HAP-1 (cell line): ENCODE measurements around the gene NCOA1.
A peak's percentile ranks its signal among the peaks of the same experiment; 100 is the strongest.
"Not testable (repeated sequence)": the region's sequence is repeated elsewhere in the genome, so short reads cannot be mapped to it uniquely, and the experiment has no call there.

Experiments used
- DNase-seq, 2 experiments: peaks; one replicate each; pipeline ENCODE4 v3.0.0-alpha.2; 2016 to 2020; ENCODE audit warnings: low spot score in 2 of 2
- H3K27me3 ChIP-seq: fragments of 250-450 bp; sonication (Bioruptor Pico); 2 replicates; pipeline ENCODE4 v1.5.1; 2020; ENCODE audit warnings: low read depth, mild to moderate bottlenecking, moderate library complexity
- H3K36me3 ChIP-seq: fragments of 250-450 bp; sonication (Bioruptor Pico); replicated peaks from 2 replicates; pipeline ENCODE4 v1.5.1; 2020; ENCODE audit warnings: mild to moderate bottlenecking
- H3K4me1 ChIP-seq: fragments of 250-450 bp; sonication (Bioruptor Pico); 2 replicates; pipeline ENCODE4 v1.5.1; 2020; ENCODE audit warnings: mild to moderate bottlenecking
- H3K4me3 ChIP-seq: fragments of 250-450 bp; sonication (Bioruptor Pico); 2 replicates; pipeline ENCODE4 v1.5.1; 2020; ENCODE audit warnings: mild to moderate bottlenecking, moderate library complexity
- H3K9me3 ChIP-seq: fragments of 250-450 bp; sonication (Bioruptor Pico); 2 replicates; pipeline ENCODE4 v1.5.1; 2020; ENCODE audit warnings: mild to moderate bottlenecking, moderate library complexity
- in situ Hi-C: fragments of 300-500 bp; cut with MboI; formaldehyde crosslinking; loops from 3 replicates; pipeline ENCODE4 v1.14.3; 2020; ENCODE audit warnings: low sequenced_read_pairs, inconsistent platforms, mixed read lengths

The NCOA1 gene

DNA sequence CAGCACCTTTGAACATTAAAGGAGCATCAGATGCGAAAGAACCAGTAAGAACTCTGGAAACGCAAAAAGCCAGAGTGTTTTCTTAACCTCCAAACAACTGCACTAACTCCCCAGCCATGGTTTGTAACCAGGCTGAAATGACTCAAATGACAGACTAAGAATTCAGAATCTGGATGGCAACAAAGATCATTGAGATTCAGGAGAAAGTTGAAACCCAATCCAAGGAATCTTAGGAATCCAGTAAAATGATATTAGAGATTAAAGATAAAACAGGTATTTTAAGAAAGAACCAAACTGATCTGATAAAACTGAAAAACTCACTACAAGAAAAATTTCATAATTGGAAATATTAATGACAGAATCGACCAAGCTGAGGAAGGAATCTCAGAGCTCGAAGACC, 185.4 kb downstream of the NCOA1 start:
- no peak for DNase-seq
- in situ Hi-C loops: no loop called here
- Histone ChIP-seq H3K9me3 (no peaks in the 10 kb centered on the region), H3K27me3 (no peaks in the 10 kb centered on the region), H3K36me3 (no peaks in the 10 kb centered on the region), H3K4me3 (no peak overlapping the region), H3K4me1 (no peaks in the 10 kb centered on the region)

DNA sequence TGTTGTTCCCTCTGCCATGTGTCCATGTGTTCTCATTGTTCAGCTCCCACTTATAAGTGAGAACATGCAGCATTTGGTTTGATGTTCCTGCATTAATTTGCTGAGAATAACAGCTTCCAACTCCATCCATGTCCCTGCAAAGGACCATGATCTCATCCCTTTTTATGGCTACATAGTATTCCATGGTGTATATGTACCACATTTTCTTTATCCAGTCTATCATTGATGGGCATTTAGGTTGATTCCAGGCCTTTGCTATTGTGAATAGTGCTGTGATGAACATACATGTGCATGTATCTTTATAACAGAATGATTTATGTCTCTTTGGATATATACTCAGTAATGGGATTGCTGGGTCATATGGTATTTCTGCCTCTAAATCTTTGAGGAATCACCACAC, 187.0 kb downstream of the NCOA1 start:
- H3K36me3 ChIP-seq, H3K27me3 ChIP-seq, DNase-seq, H3K9me3 ChIP-seq, H3K4me3 ChIP-seq, H3K4me1 ChIP-seq, in situ Hi-C loops: not testable (repeated sequence)

DNA sequence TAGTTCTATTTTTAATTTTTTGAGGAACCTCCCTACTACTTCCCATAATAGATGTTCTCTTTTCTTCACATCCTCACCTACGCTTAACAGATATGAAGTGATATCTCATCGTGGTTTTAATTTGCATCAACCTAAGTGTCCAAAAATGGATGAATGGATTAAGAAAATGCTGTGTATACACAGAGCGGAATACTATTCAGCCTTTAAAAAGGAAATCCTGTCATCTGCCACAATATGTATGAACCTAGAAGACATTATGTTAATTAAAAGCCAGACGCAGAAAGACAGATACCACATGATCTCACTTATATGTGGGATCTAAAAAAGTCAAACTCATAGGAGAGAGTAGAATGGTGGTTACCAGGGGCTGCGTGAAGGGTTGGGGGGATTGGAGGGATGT, 189.1 kb downstream of the NCOA1 start:
- DNase-seq: no peak
- Histone ChIP-seq H3K27me3 (no peaks in the 10 kb centered on the region), H3K9me3 (no peaks in the 10 kb centered on the region), H3K4me3 (no peak overlapping the region), H3K36me3 (no peaks in the 10 kb centered on the region), H3K4me1 (no peaks in the 10 kb centered on the region)
- in situ Hi-C loops: no loop called here

DNA sequence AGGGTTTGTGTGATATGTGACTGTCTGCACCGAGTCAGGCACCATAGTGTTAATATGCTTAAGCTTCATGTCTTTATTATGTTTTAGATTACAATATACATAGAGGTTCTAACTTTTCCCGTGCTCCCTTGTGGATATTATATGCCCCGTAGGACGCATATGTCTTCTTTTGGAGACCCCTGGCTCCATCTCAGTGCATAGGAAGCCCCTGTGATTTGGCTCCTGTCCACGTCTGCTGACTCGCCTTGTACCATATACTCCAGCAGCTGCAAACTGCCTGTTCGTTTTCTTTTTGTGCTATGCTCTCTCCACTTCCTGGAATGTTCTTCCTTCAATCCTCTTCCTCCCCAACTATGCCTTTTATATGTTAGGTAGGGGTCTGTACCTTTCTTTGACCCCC, 191.2 kb downstream of the NCOA1 start:
- DNase-seq: no peak
- Histone ChIP-seq H3K27me3 (no peaks in the 10 kb centered on the region), H3K4me3 (no peak overlapping the region), H3K9me3 (no peaks in the 10 kb centered on the region), H3K36me3 (no peaks in the 10 kb centered on the region), H3K4me1 (no peaks in the 10 kb centered on the region)
- in situ Hi-C loops: no loop called here

DNA sequence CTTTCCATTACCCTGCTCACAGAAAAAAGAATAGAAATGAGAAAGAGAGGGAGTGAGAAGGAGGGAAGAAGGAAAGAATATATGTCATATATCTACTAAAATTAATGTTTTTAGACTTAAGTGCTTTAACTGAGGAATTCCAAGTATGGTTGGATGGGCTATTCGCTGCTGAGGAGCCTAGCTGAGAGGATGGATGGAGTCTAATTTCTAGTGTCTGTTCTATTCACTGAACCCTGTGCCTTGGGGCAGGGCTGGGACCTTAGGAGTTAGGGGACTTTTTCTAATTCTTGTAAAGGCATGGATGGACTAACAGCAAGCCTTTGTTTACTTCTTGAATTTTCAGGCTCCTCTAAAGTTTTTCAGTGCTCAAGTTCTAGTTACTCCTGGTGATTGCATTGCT, 192.4 kb downstream of the NCOA1 start:
- no peak for DNase-seq
- Histone ChIP-seq H3K9me3 (no peaks in the 10 kb centered on the region), H3K4me1 (no peaks in the 10 kb centered on the region), H3K4me3 (no peak overlapping the region), H3K36me3 (no peaks in the 10 kb centered on the region), H3K27me3 (no peaks in the 10 kb centered on the region)
- in situ Hi-C loops: no loop called here

DNA sequence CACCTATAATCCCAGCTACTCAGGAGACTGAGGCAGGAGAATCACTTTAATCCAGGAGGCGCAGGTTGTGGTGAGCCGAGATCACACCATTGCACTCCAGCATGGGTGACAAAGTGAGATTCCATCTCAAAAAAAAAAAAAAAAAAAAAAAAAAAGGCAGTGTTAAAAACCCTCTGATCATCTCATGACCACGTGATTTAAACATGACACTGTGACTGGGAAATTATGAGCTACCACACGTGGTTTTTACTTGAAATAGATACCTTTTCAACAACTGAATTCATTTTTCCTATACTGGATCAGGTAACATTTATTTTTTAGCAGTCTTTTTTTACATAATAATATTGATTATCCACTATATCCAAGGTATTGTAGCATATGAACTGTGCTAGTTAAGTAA, 199.5 kb downstream of the NCOA1 start:
- H3K27me3 ChIP-seq: no peaks in the 10 kb centered on the region
- DNase-seq: no peak
- H3K9me3 ChIP-seq: no peaks in the 10 kb centered on the region
- no peak overlapping the region for H3K4me3 ChIP-seq
- in situ Hi-C loops: no loop called here
- H3K36me3 ChIP-seq: no peaks in the 10 kb centered on the region
- peaks cover 3% of the 10 kb centered on the region; the same call in 1 of the 2 replicates for H3K4me1 ChIP-seq

DNA sequence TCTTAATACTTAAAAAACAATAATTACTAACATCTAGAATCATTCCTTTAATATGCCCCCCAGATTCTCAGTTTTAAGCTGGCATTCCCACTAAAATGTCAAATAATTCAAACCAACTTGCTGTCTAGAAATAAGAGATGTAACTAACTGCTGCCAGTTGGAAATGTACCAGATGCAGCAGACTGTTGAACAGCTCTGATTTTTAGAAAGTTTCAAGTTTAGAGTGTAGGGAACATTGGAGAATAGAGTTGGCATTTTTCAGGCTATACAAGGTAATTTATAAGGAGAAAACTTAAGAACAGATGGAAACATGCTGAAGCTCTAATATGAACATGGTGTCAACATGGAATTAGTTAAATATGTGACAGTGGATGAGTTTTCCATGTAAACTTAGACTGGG, 200.8 kb downstream of the NCOA1 start:
- Histone ChIP-seq H3K9me3 (no peaks in the 10 kb centered on the region), H3K4me1 (peaks cover 3% of the 10 kb centered on the region; the same call in 1 of the 2 replicates), H3K27me3 (no peaks in the 10 kb centered on the region), H3K36me3 (no peaks in the 10 kb centered on the region), H3K4me3 (no peak overlapping the region)
- no peak for DNase-seq
- in situ Hi-C loops: no loop called here

DNA sequence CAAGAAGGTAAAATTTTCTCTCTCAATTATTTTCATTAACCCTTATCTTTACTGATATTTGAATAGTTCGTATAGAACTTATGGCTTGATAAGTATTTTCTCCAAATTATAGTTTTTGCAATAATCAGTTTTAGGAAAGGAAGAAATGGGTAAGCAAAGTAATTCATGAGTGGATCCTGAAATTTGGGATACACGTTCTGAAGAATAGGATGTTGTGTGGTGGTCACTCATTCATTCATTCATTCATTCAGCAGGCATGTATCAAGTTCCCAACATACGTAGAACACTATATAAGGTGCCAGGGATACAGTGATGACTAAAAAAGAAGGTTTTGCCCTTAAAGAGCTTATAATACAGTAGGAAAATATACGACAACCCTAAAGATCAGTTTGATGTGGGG, 206.7 kb downstream of the NCOA1 start:
- no peaks in the 10 kb centered on the region for H3K27me3 ChIP-seq
- H3K4me3 ChIP-seq: no peak overlapping the region
- H3K4me1 ChIP-seq: peaks cover 4% of the 10 kb centered on the region
- in situ Hi-C loops: no loop called here
- DNase-seq: no peak
- H3K36me3 ChIP-seq: no peaks in the 10 kb centered on the region
- no peaks in the 10 kb centered on the region for H3K9me3 ChIP-seq

DNA sequence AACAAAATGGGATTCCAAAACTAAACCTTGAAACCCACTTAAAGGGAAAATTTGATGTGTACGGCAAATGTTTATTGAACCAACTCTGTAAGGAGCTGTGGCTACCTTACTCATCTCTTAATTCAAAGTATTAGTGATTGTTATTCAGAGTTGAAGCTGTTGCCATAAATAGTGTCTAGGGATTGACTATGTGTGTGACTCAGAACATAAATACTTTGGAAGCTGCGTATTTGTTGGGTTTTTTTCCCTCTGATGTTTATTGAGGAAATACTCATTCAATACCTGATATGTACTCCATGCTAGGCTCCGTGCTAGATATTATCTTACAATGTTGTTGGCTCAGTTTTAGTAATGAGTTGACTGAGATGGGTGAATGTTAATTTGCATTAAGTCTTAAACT, 211.7 kb downstream of the NCOA1 start:
- in situ Hi-C loops: no loop called here
- no peaks in the 10 kb centered on the region for H3K27me3 ChIP-seq
- no peaks in the 10 kb centered on the region for H3K9me3 ChIP-seq
- DNase-seq: peak in 1 of 2 experiments; percentile 46
- H3K4me3 ChIP-seq: no peak overlapping the region
- peaks cover 16% of the 10 kb centered on the region for H3K4me1 ChIP-seq
- no peaks in the 10 kb centered on the region for H3K36me3 ChIP-seq

DNA sequence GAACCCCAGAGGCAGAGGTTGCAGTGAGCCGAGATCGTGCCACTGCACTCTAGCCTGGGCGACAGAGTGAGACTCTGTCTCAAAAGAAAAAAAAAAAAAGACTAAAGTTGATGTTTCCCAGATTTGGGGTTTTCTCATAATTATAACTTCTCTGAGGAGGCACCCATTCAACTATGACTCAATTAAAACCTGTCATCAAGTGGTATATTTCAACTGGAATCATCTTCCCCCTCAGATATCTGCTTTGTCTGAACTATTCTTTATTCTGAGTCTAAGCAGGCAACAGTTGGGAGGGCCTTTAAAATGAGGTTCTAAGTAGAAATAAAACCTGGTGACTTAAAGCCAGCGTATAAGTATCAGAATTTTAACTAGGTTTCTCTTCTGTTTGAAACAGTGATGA, 213.6 kb downstream of the NCOA1 start:
- H3K9me3 ChIP-seq: no peaks in the 10 kb centered on the region
- no peaks in the 10 kb centered on the region for H3K36me3 ChIP-seq
- peaks cover 16% of the 10 kb centered on the region for H3K4me1 ChIP-seq
- no peaks in the 10 kb centered on the region for H3K27me3 ChIP-seq
- no peak for DNase-seq
- H3K4me3 ChIP-seq: no peak overlapping the region
- in situ Hi-C loops: no loop called here

DNA sequence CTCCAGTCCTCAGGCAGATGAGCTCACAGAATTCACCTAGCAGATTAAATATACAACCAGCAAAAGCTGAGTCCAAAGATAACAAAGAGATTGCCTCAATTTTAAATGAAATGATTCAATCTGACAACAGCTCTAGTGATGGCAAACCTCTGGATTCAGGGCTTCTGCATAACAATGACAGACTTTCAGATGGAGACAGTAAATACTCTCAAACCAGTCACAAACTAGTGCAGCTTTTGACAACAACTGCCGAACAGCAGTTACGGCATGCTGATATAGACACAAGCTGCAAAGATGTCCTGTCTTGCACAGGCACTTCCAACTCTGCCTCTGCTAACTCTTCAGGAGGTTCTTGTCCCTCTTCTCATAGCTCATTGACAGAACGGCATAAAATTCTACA, 216.1 kb downstream of the NCOA1 start:
- no peaks in the 10 kb centered on the region for H3K9me3 ChIP-seq
- in situ Hi-C loops: no loop called here
- DNase-seq: peak in 1 of 2 experiments; percentile 9
- H3K4me1 ChIP-seq: peaks cover 16% of the 10 kb centered on the region
- no peaks in the 10 kb centered on the region for H3K36me3 ChIP-seq
- no peaks in the 10 kb centered on the region for H3K27me3 ChIP-seq
- H3K4me3 ChIP-seq: no peak overlapping the region

DNA sequence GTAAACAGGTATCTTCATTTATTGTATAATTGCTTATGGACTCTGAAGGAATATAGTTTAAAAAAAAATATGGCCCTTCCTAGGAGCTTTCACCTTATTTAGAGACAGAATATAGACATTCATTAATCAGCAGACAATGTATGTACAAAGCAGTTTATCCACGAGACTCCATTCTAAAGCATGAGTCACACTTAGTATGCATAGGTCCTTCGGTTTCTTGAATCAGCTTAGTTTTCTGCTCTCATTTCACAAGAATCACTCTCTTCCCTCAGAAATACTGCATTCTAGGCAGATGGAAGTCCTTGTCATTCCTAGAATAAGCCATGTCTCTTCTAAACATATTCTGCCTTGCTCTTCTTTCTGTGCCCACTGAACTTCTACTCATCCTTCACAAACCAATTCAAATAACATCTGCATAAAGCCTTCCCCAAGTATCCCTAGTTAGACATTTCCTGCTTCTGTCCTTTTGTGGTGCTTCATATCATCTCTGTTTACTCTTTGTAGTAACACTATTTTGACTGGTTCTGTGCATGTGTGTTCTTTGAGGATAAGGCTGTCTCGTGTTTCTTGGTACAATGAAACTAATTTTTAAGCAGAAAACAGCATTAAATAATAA, 217.6 kb downstream of the NCOA1 start:
- in situ Hi-C loops: no loop called here
- no peaks in the 10 kb centered on the region for H3K27me3 ChIP-seq
- H3K4me3 ChIP-seq: no peak overlapping the region
- no peak for DNase-seq
- H3K36me3 ChIP-seq: no peaks in the 10 kb centered on the region
- H3K9me3 ChIP-seq: no peaks in the 10 kb centered on the region
- peaks cover 6% of the 10 kb centered on the region for H3K4me1 ChIP-seq

DNA sequence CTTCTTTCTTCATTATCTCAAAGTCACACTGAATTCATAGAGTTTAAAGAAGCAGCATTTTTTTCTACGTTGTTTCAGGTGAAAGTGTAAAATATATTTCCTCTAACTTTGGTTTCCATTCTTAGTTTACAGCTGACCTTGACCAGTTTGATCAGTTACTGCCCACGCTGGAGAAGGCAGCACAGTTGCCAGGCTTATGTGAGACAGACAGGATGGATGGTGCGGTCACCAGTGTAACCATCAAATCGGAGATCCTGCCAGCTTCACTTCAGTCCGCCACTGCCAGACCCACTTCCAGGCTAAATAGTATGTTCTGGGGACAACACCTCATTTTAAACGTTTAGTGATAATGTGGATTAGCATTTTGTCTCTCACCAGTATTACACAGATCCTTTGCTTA, 219.8 kb downstream of the NCOA1 start:
- Histone ChIP-seq H3K27me3 (no peaks in the 10 kb centered on the region), H3K36me3 (no peaks in the 10 kb centered on the region), H3K4me1 (peaks cover 6% of the 10 kb centered on the region), H3K4me3 (no peak overlapping the region), H3K9me3 (no peaks in the 10 kb centered on the region)
- DNase-seq: no peak
- in situ Hi-C loops: no loop called here

DNA sequence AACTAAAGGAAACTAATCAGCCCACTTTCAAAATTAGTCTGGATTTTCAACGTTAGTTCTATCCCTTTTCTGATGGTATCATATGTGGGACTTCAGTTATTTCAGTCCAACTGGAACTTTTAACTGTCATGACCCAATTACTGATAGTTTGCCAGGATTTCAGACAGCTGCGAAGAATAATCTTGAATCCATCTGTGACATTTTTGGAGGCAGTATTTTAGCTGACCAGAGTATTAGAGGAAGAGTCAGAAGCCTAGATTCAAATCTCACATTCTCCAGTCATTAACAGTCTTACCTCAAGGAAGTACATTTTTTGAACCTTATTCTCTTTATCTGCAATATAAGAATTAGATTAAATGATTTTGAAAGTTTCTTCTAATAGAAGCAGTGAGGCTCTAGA, 220.8 kb downstream of the NCOA1 start:
- DNase-seq: no peak
- in situ Hi-C loops: no loop called here
- Histone ChIP-seq H3K4me1 (peaks cover 5% of the 10 kb centered on the region), H3K27me3 (no peaks in the 10 kb centered on the region), H3K9me3 (no peaks in the 10 kb centered on the region), H3K4me3 (no peak overlapping the region), H3K36me3 (no peaks in the 10 kb centered on the region)

DNA sequence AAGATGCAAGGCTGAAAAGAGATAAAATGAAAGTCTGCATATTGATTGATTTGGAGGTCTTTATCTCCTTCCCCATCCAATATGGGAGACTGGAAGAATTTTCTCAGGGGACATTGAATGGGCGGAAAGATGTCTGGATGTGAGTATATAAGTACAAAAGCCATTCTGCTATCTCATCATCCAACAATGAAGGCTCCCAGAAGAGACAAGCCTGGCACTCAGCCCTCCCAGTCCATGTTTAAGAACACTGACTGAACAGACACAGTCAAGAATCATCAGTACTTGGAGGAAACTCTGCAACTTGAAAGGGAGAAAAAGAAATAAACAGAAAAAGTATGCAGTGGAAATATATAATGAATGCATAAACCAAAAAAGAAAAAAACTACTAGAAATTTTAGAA, 221.2 kb downstream of the NCOA1 start:
- H3K9me3 ChIP-seq: no peaks in the 10 kb centered on the region
- in situ Hi-C loops: no loop called here
- H3K4me1 ChIP-seq: peaks cover under 1% of the 10 kb centered on the region; the same call in 1 of the 2 replicates
- no peaks in the 10 kb centered on the region for H3K27me3 ChIP-seq
- no peaks in the 10 kb centered on the region for H3K36me3 ChIP-seq
- no peak for DNase-seq
- H3K4me3 ChIP-seq: no peak overlapping the region
